GM12891 (cell line): ENCODE results near the gene CXCR5.

Experiments
- DNase-seq: peaks from one replicate; pipeline ENCODE4 v3.0.0; 2011; ENCODE audit warnings: low spot score; ENCODE audit not compliant: insufficient read length
- FAIRE-seq: peaks from 2 replicates; lab custom pipeline; 2011; peaks lifted over from hg19 to GRCh38; lab: Jason Lieb, UNC
- PAX5 ChIP-seq: IDR thresholded peaks from 2 replicates; pipeline ENCODE4 v1.6.1; 2011; ENCODE audit warnings: low read length, moderate library complexity, mild to moderate bottlenecking; ENCODE audit not compliant: insufficient read depth, severe bottlenecking
- POLR2A ChIP-seq: IDR thresholded peaks from 2 replicates; pipeline ENCODE4 v1.6.1; 2011; ENCODE audit warnings: low read depth, low read length, control low read depth
- POLR2AphosphoS5 ChIP-seq: IDR thresholded peaks from 2 replicates; pipeline ENCODE4 v1.6.1; 2011; ENCODE audit warnings: low read depth, low read length, control low read depth
- POU2F2 ChIP-seq: IDR thresholded peaks from 2 replicates; pipeline ENCODE4 v1.6.1; 2011; ENCODE audit warnings: low read depth, mild to moderate bottlenecking, control low read depth, low read length, moderate library complexity
- SPI1 ChIP-seq: IDR thresholded peaks from 2 replicates; pipeline ENCODE4 v1.6.1; 2011; ENCODE audit warnings: low read depth, low read length, control low read depth
- TAF1 ChIP-seq: IDR thresholded peaks from 2 replicates; pipeline ENCODE4 v1.6.1; 2011; ENCODE audit warnings: low read depth, low read length, control low read depth

Gene CXCR5

GRCh38 chr11:118872403-118872821 lies 11.3 kb upstream of the CXCR5 start:
- peak; percentile 69 for FAIRE-seq
- TF ChIP-seq PAX5 (no peak), POLR2A (no peak), POLR2AphosphoS5 (no peak), SPI1 (no peak), POU2F2 (no peak), TAF1 (no peak)
- DNase-seq, result no peak

GRCh38 chr11:118873804-118874203 lies 9.9 kb upstream of the CXCR5 start:
- TF ChIP-seq POLR2A (no peak), PAX5 (no peak), TAF1 (no peak), POU2F2 (no peak), POLR2AphosphoS5 (no peak), SPI1 (no peak)
- FAIRE-seq, result no peak
- no peak for DNase-seq

GRCh38 chr11:118876286-118876685 lies 7.4 kb upstream of the CXCR5 start:
- no peak for FAIRE-seq
- TF ChIP-seq SPI1 (no peak), POU2F2 (peak; percentile 38; the same call in 1 of the 2 replicates)
- no peak for DNase-seq

- DNase-seq (no peak), FAIRE-seq (no peak)
- TF ChIP-seq POLR2AphosphoS5 (no peak), POU2F2 (no peak), PAX5 (no peak), POLR2A (no peak), SPI1 (no peak), TAF1 (no peak)
Measured at GRCh38 chr11:118877487-118878162, 6.1 kb upstream of the CXCR5 start.

GRCh38 chr11:118878163-118878563 lies 5.5 kb upstream of the CXCR5 start:
- TF ChIP-seq POLR2AphosphoS5, result no peak
- no peak for TF ChIP-seq TAF1
- no peak for TF ChIP-seq POU2F2
- TF ChIP-seq SPI1, result no peak
- TF ChIP-seq PAX5, result no peak
- TF ChIP-seq POLR2A, result no peak
- DNase-seq, result no peak
- FAIRE-seq, result no peak

- no peak for TF ChIP-seq PAX5
- no peak for TF ChIP-seq POLR2AphosphoS5
- no peak for TF ChIP-seq SPI1
- no peak for TF ChIP-seq POU2F2
- FAIRE-seq (no peak), DNase-seq (no peak)
Measured at GRCh38 chr11:118881228-118881627, 2.5 kb upstream of the CXCR5 start.

- FAIRE-seq (no peak), DNase-seq (no peak)
- TF ChIP-seq POLR2AphosphoS5 (no peak), POLR2A (no peak), SPI1 (no peak), POU2F2 (no peak), PAX5 (no peak)
Measured at GRCh38 chr11:118882491-118882890, 1.2 kb upstream of the CXCR5 start.

- no peak for DNase-seq
- FAIRE-seq, result no peak
- no peak for TF ChIP-seq PAX5
- no peak for TF ChIP-seq POU2F2
- no peak for TF ChIP-seq POLR2AphosphoS5
- TF ChIP-seq POLR2A, result no peak
- no peak for TF ChIP-seq SPI1
- TF ChIP-seq TAF1, result no peak
Measured at GRCh38 chr11:118883004-118883367, 706 bp upstream of the CXCR5 start.

GRCh38 chr11:118884875-118885274 lies 1.2 kb downstream of the CXCR5 start:
- no peak for TF ChIP-seq POU2F2
- TF ChIP-seq POLR2AphosphoS5, result no peak
- DNase-seq, result no peak
- FAIRE-seq, result no peak

GRCh38 chr11:118885319-118885718 lies 1.6 kb downstream of the CXCR5 start:
- no peak for DNase-seq
- FAIRE-seq, result no peak
- TF ChIP-seq PAX5 (no peak), POLR2A (no peak), SPI1 (no peak), TAF1 (no peak), POU2F2 (no peak), POLR2AphosphoS5 (no peak)
